GM19238 (cell line): ENCODE results near the gene GPR18.

Experiments used
- DNase-seq: peaks from one replicate; pipeline ENCODE4 v3.0.0; 2011; ENCODE audit warnings: low spot score; ENCODE audit not compliant: insufficient read length

GPR18 gene

GRCh38 chr13:99290894-99291293 is 32.7 kb upstream of the GPR18 start:
- DNase-seq = no peak

DNA sequence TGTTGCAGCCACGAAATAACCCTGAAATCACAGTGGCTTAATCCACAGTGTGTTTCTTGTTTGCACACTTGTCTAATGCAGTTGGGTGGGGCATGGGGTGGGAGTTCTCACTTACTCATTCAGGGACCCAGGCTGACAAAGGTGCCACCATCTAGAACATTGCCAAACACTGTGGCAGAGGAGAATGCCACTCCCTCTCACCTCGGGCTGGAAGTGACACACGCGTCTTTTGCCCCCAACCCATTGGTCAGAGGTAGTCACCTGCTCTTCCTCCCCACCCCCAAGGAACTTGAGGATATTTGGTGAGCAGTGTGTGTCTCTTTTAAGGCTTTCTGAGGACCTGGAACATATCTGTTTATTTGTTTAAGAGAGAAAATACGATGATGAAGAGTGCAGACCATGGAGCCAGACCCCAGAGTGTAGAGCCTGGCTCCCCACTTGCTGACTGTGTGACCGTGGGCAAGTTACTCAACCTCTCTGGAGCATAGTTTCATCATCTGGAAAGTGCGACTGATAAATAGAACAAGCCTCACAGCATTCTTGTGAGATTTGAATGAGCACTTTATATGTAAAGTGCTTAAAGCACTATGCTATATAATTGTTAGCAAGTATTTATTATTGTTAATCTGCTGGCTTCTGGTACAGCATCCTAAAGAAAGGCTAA is 31.6 kb upstream of the GPR18 start:
- no peak for DNase-seq

GRCh38 chr13:99289271-99289670 is 31.1 kb upstream of the GPR18 start:
- no peak for DNase-seq

- peak; percentile 39 for DNase-seq
These were observed 29.9 kb upstream of the GPR18 start for GRCh38 chr13:99288089-99288488.

- DNase-seq = no peak
These were observed 29.4 kb upstream of the GPR18 start for GRCh38 chr13:99287551-99287950.

GRCh38 chr13:99285432-99286182 is 27.4 kb upstream of the GPR18 start:
- no peak for DNase-seq

- no peak for DNase-seq
These were observed 24.4 kb upstream of the GPR18 start for GRCh38 chr13:99282264-99283231.

DNA sequence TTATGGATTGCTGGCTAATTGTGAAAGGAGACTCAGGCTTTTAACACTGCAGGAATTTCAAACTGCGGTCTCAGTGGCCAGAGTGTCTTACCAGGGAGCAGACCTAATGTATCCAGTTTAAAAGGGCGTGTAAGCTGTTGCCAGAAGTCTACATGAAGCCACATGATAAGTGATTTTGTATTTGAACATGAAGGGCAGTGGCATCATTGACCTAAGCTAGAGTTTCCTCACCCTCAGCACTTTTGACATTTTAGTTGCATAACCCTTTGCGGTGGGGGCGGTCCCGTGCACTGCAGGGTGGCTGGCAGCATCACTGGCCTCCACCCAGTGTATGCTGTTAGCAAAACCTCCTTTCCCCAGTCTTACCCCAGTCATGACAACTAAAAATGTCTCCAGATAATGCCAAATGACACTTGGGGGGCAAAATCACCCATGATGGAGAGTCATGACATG is 23.7 kb upstream of the GPR18 start:
- DNase-seq = no peak

GRCh38 chr13:99280166-99280565 is 22.0 kb upstream of the GPR18 start:
- DNase-seq = no peak

- DNase-seq = no peak
These were observed 21.5 kb upstream of the GPR18 start for GRCh38 chr13:99279637-99280036.

DNA sequence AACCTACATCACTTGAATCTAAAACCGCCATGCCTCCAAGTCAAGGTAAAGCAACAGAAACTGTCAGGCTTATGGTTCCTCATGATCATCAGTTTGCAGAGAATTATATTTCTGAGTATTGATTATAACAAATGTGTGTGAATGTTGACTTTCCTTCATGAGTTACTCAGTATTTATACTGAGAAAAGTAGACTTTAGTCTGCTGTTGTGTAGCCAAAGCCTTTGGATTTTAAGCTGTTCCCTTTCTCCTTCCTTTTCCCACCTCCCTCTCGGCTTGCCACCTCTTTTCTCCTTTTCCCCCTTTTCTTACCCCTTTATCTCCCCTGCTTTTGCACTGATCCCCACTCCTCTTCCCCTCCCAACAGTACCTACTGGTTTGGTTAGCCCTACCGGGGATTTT is 20.7 kb upstream of the GPR18 start:
- DNase-seq = no peak

DNA sequence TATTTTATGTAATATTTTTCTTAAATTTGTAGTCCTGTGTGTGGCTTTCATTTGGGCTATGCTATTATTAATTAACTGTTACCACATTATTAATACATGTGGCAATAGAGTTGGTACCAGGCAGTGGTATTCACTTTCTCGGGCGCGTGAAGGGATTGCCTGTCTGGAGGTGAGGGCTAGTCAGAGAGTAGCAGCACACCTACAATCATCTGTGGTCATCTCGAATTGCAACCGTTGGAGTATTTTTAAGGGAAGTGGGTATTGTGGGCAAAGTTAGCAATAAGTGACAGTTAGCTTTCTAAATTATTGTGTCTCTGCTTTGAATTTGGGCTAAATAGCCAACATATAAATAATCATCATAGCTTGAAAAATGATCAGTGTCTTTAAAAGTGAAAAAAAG is 20.0 kb upstream of the GPR18 start:
- no peak for DNase-seq

GRCh38 chr13:99277629-99278028 is 19.4 kb upstream of the GPR18 start:
- DNase-seq = no peak

- no peak for DNase-seq
These were observed 18.5 kb upstream of the GPR18 start for GRCh38 chr13:99276706-99277105.

GRCh38 chr13:99275093-99275469 is 16.9 kb upstream of the GPR18 start:
- no peak for DNase-seq

- no peak for DNase-seq
These were observed 14.9 kb upstream of the GPR18 start for GRCh38 chr13:99273128-99273527.

DNA sequence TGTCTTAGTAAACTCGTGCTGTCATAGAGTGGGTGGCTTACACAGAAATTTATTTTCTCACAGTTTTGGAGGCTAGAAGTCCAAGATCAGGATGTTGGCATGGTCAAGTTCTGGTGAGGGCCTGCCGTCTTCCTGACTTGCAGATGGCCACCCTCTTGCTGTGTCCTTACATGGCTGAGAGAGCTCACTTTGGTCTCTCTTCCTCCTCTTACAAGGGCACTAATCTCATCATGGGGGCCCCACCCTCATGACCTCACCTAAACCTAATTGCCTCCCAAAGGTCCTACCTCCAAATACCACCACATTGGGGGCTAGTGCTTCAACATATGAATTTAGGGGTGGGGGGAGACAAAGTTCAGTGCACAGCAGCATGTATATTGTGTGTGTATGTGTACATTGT is 14.3 kb upstream of the GPR18 start:
- no peak for DNase-seq

GRCh38 chr13:99271249-99271648 is 13.1 kb upstream of the GPR18 start:
- no peak for DNase-seq

- no peak for DNase-seq
These were observed 12.3 kb upstream of the GPR18 start for GRCh38 chr13:99270518-99270917.

DNA sequence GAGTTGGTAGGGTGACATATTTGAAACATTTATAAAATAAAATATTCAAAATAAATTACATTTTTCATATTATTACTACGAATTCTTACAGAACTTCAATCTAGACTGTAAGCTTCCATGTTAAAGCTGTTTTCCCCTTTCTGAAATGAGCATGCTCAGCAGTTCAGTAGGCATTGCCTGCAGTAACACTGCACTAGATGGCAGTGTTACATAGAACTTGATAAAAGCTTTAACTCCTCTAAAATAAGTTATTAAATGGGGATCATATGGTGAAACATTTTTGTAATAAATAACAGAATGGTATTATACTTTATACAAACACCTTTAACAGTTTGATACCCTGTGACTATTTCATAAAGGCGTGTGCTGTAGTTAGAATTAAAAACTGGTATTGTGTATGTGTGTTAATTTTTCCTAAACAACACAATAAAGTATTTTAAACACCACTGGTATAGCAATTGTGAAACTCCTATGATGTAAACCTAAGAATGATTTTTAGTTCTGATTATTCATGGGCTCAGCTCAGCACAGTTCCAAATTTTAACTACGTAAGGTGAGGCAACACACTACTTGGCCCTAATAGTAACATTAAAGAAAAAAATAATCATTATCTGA is 11.6 kb upstream of the GPR18 start:
- DNase-seq = no peak

GRCh38 chr13:99268822-99269221 is 10.6 kb upstream of the GPR18 start:
- no peak for DNase-seq

GRCh38 chr13:99267927-99268326 is 9.7 kb upstream of the GPR18 start:
- no peak for DNase-seq
